ENCODE data around the gene NOX4.
"Not testable (repeated sequence)": the region's sequence is repeated elsewhere in the genome, so short reads cannot be mapped to it uniquely, and the experiment has no call there.

Gene NOX4

DNA sequence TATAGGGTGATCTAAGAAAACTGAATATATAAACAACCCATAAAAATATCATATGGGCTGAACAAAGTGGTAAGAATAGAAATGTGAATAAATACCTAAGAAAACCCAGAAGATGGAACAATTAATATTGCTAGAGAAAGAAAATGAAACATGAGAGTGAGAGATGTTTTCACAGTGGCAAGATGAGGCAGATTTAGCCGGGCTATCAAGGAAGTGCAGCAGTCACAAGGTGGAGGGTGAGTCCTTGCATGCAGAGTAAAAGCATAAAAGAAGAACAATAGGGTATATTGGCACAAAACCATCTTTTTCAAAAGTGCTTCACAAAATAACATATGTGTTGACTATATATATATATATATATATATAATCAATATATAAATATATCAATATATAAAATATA lies 49.6 kb downstream of the NOX4 start:
- no peaks in the 10 kb centered on the region for H4K20me1 ChIP-seq (ENCODE audit: insufficient read depth)
- no peak overlapping the region for H3K4me3 ChIP-seq (IDR thresholded peaks at IDR 0.05; ENCODE audit: insufficient read depth, low read depth, low read length)
- no peak overlapping the region for H3K9ac ChIP-seq
- H2AFZ ChIP-seq (ENCODE audit: low read depth) = no peak overlapping the region
- TF ChIP-seq, protein P1, sequence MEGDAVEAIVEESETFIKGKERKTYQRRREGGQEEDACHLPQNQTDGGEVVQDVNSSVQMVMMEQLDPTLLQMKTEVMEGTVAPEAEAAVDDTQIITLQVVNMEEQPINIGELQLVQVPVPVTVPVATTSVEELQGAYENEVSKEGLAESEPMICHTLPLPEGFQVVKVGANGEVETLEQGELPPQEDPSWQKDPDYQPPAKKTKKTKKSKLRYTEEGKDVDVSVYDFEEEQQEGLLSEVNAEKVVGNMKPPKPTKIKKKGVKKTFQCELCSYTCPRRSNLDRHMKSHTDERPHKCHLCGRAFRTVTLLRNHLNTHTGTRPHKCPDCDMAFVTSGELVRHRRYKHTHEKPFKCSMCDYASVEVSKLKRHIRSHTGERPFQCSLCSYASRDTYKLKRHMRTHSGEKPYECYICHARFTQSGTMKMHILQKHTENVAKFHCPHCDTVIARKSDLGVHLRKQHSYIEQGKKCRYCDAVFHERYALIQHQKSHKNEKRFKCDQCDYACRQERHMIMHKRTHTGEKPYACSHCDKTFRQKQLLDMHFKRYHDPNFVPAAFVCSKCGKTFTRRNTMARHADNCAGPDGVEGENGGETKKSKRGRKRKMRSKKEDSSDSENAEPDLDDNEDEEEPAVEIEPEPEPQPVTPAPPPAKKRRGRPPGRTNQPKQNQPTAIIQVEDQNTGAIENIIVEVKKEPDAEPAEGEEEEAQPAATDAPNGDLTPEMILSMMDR (conservative IDR thresholded peaks at IDR 0.05; ENCODE audit: low read depth, low read length) = no peak
- no peak overlapping the region for H3K27ac ChIP-seq
- no peaks in the 10 kb centered on the region for H3K79me2 ChIP-seq (ENCODE audit: insufficient read depth, low read depth)
- no peak overlapping the region for H3K4me2 ChIP-seq
- no peaks in the 10 kb centered on the region for H3K27me3 ChIP-seq (ENCODE audit: insufficient read depth, low read depth)
- H3K36me3 ChIP-seq (ENCODE audit: insufficient read depth) = no peaks in the 10 kb centered on the region
- H3K4me1 ChIP-seq (ENCODE audit: low read depth, poor library complexity, severe bottlenecking) = no peaks in the 10 kb centered on the region

DNA sequence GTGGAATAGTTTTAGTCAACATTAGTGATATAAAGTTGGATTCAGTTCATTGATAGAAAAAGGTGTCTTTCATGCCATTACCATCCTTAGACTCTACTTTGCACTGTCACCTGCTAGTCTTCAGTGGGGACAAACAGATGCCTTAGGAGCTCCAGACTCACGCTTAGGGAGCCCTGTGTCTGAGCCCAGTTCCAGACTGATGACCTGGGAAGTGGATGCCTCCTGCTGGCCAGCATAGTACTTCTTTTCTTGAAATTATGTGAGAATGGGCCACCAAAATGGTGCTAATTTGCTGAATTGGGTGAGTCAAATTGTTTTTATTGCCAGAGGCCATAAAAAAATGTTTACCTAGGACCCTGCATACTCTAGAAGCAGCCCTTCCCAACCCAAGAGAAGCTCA lies 53.9 kb downstream of the NOX4 start:
- Histone ChIP-seq H3K36me3 (ENCODE audit: insufficient read depth) (no peaks in the 10 kb centered on the region), H3K4me2 (no peak overlapping the region), H4K20me1 (ENCODE audit: insufficient read depth) (no peaks in the 10 kb centered on the region), H3K27me3 (ENCODE audit: insufficient read depth, low read depth) (no peaks in the 10 kb centered on the region), H3K79me2 (ENCODE audit: insufficient read depth, low read depth) (no peaks in the 10 kb centered on the region), H3K4me1 (ENCODE audit: low read depth, poor library complexity, severe bottlenecking) (no peaks in the 10 kb centered on the region), H3K9ac (no peak overlapping the region), H3K4me3 (IDR thresholded peaks at IDR 0.05; ENCODE audit: insufficient read depth, low read depth, low read length) (no peak overlapping the region), H2AFZ (ENCODE audit: low read depth) (no peak overlapping the region), H3K27ac (no peak overlapping the region)
- TF ChIP-seq, protein P1 (conservative IDR thresholded peaks at IDR 0.05; ENCODE audit: low read depth, low read length) = no peak

DNA sequence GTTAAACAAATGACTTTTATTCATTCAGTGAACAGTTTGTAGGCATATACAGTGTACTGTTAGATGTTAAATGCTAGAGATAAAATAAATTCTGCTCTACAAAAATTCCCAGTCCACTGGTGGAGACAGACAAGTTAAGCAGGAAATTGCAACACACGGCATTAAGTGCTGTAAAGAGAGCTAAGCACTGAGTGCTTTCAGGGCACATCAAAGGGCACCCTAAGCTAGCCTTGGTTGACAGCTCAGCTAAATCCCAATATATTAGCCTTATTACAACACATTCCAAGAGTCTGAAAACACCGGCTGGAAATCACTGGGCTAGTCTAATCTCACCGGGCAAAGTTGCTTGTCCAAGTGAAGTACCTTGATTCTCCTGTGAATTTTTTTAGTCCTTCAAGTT lies 55.1 kb downstream of the NOX4 start:
- Histone ChIP-seq H3K4me3 (IDR thresholded peaks at IDR 0.05; ENCODE audit: insufficient read depth, low read depth, low read length) (no peak overlapping the region), H3K9ac (no peak overlapping the region), H3K4me2 (no peak overlapping the region), H2AFZ (ENCODE audit: low read depth) (no peak overlapping the region), H3K4me1 (ENCODE audit: low read depth, poor library complexity, severe bottlenecking) (no peaks in the 10 kb centered on the region), H3K79me2 (ENCODE audit: insufficient read depth, low read depth) (no peaks in the 10 kb centered on the region), H4K20me1 (ENCODE audit: insufficient read depth) (no peaks in the 10 kb centered on the region), H3K36me3 (ENCODE audit: insufficient read depth) (no peaks in the 10 kb centered on the region), H3K27me3 (ENCODE audit: insufficient read depth, low read depth) (no peaks in the 10 kb centered on the region), H3K27ac (no peak overlapping the region)
- TF ChIP-seq, protein P1 (conservative IDR thresholded peaks at IDR 0.05; ENCODE audit: low read depth, low read length) = no peak

DNA sequence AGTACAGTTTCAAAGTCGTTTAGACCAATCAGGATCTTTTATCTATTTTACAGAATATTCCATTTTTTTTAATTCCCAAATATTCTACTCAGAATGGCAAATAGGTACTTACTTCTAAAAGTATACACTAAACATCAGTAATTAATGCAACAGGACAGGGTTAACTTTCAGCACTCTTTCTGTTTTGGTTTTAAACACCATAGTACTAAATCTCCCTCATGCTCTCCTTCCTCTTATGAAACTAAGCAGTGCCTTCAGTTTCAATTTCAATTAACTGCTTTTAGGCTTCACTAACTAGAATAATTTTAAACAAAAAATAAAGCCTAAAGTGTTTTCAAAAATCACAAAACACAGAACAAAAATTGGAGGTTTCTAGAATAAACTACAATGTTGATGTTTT lies 57.9 kb downstream of the NOX4 start:
- no peak overlapping the region for H3K9ac ChIP-seq
- TF ChIP-seq, protein P1 (conservative IDR thresholded peaks at IDR 0.05; ENCODE audit: low read depth, low read length) = no peak
- H3K4me2 ChIP-seq = no peak overlapping the region
- H3K27me3 ChIP-seq (ENCODE audit: insufficient read depth, low read depth) = no peaks in the 10 kb centered on the region
- no peaks in the 10 kb centered on the region for H3K36me3 ChIP-seq (ENCODE audit: insufficient read depth)
- no peaks in the 10 kb centered on the region for H3K4me1 ChIP-seq (ENCODE audit: low read depth, poor library complexity, severe bottlenecking)
- no peak overlapping the region for H2AFZ ChIP-seq (ENCODE audit: low read depth)
- no peaks in the 10 kb centered on the region for H4K20me1 ChIP-seq (ENCODE audit: insufficient read depth)
- H3K79me2 ChIP-seq (ENCODE audit: insufficient read depth, low read depth) = no peaks in the 10 kb centered on the region
- no peak overlapping the region for H3K4me3 ChIP-seq (IDR thresholded peaks at IDR 0.05; ENCODE audit: insufficient read depth, low read depth, low read length)
- H3K27ac ChIP-seq = no peak overlapping the region

DNA sequence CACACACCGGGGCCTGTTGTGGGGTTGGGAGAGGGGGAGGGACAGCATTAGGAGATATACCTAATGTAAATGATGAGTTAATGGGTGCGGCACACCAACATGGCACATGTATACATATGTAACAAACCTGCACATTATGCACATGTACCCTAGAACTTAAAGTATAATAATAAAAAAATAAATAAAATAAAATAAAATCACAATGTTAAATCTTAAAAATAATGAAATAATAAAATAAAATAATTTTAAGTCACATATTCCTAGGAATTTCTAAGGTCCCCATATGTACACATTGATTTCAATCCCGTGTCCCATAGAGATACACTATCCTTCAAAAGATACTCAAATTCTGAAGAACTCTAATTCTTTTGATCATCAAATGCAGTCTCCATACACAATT lies 59.0 kb downstream of the NOX4 start:
- not testable (repeated sequence) for H3K36me3 ChIP-seq (ENCODE audit: insufficient read depth); H3K27me3 ChIP-seq (ENCODE audit: insufficient read depth, low read depth); H3K79me2 ChIP-seq (ENCODE audit: insufficient read depth, low read depth)

DNA sequence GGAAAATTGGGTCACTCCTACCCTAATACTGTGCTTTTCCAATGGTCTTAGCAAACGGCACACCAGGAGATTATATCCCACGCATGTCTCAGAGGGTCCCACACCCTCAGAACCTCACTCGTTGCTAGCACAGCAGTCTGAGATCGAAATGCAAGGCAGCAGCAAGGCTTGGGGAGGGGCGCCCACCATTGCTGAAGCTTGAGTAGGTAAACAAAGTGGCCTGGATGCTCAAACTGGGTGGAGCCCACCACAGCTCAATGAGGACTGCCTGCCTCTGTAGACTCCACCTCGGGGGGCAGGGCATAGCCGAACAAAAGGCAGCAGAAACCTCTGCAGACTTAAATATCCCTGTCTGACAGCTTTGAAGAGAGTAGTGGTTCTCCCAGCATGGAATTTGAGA lies 64.7 kb downstream of the NOX4 start:
- H4K20me1 ChIP-seq (ENCODE audit: insufficient read depth); H3K4me3 ChIP-seq (IDR thresholded peaks at IDR 0.05; ENCODE audit: insufficient read depth, low read depth, low read length); H3K4me2 ChIP-seq; H2AFZ ChIP-seq (ENCODE audit: low read depth); H3K9ac ChIP-seq; H3K79me2 ChIP-seq (ENCODE audit: insufficient read depth, low read depth); H3K27me3 ChIP-seq (ENCODE audit: insufficient read depth, low read depth); H3K27ac ChIP-seq; H3K36me3 ChIP-seq (ENCODE audit: insufficient read depth); H3K4me1 ChIP-seq (ENCODE audit: low read depth, poor library complexity, severe bottlenecking): not testable (repeated sequence)

More for the DNA sequence above, 59.0 kb downstream of the NOX4 start:
- not testable (repeated sequence) for H3K4me2 ChIP-seq; H2AFZ ChIP-seq (ENCODE audit: low read depth); H4K20me1 ChIP-seq (ENCODE audit: insufficient read depth); H3K9ac ChIP-seq; H3K27ac ChIP-seq; H3K4me3 ChIP-seq (IDR thresholded peaks at IDR 0.05; ENCODE audit: insufficient read depth, low read depth, low read length); H3K4me1 ChIP-seq (ENCODE audit: low read depth, poor library complexity, severe bottlenecking)

All from KMS-11 (cell line).